NCI-H1105 treated with DMSO at 0.1 percent for 48 hours (cell line): Measurements from ENCODE around the gene TTC33.
"Not testable (repeated sequence)": the region's sequence is repeated elsewhere in the genome, so short reads cannot be mapped to it uniquely, and the experiment has no call there.

Experiments used
- DNase-seq: peaks from one replicate; lab custom pipeline; 2025; lab: John Stamatoyannopoulos, UW

The TTC33 gene

DNA sequence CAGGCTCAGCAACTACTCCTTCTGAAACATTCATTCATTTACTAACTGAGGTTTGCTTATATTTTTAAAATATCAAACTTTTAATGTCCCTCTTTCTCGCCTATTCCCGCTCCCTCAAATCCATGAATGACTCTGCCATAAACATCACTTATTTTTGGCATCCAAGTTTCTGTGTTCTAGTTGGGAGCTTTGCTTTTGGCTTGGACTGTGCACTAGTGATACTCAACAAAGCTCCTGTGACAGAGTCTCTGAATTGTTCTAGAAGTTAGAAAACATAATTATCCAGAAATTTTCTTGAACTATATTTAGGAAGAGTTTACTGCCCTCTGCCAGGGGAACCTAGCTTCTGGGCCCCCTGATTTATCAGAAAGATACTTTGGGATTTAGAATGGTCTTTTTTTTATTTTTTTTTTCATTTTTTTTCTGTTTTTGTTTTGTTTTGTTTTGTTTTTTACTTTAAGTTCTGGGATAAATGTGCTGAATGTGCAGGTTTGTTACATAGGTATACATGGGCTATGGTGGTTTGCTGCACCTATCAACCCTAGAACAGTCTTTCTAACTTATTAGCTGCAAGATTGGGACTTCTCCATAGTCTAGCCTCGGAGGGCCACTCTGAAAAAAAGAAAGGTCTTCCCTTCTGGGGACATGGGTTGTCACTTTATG, 140.7 kb downstream of the TTC33 start:
- no peak for DNase-seq

- no peak for DNase-seq
These were observed 141.3 kb downstream of the TTC33 start for GRCh38 chr5:40614466-40614865.

DNA sequence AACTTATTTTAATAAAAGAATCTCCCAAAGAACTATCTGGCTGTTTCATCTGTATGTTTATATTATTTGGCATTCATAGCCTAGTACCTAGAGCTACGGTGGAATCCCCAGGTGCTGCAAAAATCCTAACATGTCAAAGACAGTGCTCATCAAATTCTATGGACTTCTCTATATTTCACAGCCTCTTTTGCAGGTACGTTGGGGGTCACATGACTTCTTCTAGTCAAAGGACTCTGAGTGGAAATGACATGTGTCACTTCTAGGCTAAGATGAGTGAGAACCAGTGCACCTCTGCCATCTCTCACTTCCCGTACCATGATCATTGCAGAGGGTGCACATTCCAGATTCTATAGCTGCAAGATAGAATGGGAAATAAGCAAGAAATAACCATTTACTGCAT, 148.6 kb downstream of the TTC33 start:
- DNase-seq = no peak

DNA sequence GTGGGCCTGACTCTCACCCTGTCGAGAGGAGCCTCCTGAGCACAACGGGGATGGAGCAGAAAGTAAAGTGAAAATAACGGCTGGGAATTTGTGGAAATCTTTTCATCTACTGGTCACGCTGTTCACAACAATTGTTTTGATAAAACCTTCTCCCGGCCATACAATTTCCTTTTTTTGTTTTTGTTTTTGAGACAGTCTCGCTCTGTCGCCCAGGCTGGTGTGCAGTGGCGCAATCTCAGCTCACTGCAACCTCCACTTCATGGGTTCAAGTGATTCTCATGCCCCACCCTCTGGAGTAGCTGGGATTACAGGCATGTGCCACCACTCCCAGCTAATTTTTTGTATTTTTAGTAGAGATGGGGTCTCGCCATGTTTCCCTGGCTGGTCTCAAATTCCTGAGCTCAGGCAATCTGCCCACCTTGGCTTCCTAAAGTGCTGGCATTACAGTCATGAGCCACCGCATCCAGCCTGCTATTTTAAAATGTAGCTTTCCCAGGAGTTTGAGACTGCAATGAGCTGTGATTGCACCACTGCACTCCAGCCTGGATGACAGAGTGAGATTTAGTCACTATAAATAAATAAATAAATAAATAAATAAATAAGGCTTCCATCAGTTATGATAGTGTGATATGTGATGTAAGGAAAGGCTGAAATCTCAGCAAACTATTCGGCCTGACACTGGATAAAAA, 149.5 kb downstream of the TTC33 start:
- DNase-seq = no peak

DNA sequence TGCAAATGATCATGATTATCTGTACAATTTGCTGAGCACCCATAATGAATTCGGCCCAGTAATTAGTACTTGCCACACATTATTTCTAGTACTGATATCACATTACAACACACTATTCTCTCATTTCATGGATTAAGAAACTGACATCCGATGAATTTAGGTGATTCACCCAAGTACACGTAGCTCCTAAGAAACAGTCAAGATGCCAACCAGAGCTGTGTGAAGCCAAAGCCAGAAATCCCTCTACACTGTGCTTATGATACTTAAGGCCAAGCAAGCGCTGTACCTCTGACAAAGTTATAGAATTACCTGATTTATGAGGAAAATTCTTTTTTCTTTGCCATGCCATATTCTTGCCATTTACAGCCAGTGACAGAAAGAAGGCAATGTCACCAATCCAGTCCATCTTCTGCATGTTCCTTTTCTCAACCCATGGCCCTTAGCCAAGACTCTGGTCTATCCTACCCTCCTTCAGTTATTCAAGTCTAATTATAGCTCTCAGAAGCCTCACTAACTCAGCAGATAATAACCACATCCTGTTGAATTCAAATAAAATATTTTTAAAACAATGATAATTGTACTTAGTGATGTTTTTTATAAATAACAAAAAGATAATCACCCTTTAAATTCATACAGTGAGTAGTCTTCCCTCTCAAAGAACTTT, 150.3 kb downstream of the TTC33 start:
- no peak for DNase-seq

GRCh38 chr5:40603378-40603777, 152.4 kb downstream of the TTC33 start:
- DNase-seq = no peak

- DNase-seq = no peak
These were observed 154.4 kb downstream of the TTC33 start for GRCh38 chr5:40601198-40601868.

DNA sequence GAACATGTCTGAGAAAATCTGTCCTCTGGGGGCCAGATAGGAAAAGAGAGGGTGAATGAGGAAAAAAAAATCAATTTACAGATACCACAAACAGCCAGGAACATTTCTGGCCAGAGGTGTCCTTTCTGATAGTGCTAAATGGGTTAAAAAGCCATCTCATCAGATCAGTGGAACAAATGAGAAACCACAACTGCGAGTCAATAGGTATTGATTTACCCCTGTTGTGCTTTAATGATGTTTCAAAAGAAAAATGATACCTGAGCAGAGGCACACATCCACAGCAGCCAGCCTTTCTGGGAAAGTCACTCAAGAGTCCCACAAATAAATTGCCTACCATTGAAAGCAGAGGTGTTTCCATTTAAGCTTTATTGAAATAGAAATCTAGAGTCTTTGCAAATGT, 155.4 kb downstream of the TTC33 start:
- no peak for DNase-seq

DNA sequence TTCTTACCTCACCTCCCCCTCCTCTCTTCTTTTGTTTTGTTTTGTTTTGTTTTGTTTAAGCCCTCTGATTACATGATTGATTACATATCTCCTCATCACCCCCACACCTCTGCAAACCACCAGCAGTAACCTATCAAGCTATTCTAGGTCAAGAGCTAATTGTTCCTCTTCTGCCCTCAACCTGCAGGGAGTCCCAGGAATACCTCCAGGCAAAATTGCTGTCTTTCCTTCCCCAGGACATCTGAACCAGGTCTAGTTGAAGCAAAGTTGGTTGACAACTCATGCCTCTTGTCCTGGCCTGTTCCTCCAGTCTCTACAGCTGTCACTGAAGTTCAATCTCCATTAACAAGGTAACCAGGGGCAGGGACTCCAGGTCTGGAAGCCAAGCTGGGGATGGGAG, 156.1 kb downstream of the TTC33 start:
- no peak for DNase-seq

GRCh38 chr5:40594811-40595210, 160.9 kb downstream of the TTC33 start:
- no peak for DNase-seq

DNA sequence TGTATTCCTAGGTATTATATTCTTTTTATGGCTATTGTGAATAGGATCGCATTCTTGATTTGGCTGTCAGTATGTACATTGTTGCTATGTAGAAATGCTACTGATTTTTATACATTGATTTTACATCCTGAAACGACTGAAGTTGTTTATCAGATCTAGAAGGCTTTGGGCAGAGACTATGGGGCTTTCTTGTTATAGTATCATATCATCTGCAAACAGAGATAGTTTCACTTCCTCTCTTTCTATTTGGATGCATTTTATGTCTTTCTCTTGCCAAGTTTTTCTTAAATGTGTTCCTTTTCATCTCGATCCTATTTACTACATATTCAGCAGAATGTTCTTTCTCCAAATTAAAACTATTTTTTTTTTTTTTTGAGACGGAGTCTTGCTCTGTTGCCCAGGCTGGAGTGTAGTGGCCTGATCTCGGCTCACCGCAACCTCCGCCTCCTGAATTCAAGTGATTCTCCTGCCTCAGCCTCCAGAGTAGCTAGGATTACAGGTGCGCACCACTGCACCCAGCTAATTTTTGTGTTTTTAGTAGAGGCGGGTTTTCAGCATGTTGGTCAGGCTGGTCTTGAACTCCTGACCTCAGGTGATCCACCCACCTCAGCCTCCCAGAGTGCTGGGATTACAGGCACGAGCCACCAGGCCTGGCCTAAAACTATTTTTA, 163.9 kb downstream of the TTC33 start:
- DNase-seq = not testable (repeated sequence)

DNA sequence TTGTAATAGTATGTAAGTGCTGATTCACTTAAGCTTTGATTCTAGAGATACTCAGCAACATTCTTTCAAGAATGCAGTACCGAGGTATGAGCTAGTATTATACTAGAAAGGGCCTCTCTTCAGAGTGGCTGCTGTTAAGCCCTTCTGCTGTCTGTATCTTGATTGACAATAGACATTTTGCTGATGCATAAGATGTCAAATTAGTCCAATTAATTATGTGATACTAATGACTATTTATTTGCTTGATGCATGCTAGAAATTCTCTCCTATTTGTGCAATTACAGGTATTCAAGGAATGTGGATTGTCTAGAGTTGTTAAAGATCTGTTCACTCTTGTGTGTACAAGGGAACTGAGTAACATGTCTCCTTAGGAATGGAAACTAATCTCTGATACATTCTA, 168.4 kb downstream of the TTC33 start:
- DNase-seq = no peak

DNA sequence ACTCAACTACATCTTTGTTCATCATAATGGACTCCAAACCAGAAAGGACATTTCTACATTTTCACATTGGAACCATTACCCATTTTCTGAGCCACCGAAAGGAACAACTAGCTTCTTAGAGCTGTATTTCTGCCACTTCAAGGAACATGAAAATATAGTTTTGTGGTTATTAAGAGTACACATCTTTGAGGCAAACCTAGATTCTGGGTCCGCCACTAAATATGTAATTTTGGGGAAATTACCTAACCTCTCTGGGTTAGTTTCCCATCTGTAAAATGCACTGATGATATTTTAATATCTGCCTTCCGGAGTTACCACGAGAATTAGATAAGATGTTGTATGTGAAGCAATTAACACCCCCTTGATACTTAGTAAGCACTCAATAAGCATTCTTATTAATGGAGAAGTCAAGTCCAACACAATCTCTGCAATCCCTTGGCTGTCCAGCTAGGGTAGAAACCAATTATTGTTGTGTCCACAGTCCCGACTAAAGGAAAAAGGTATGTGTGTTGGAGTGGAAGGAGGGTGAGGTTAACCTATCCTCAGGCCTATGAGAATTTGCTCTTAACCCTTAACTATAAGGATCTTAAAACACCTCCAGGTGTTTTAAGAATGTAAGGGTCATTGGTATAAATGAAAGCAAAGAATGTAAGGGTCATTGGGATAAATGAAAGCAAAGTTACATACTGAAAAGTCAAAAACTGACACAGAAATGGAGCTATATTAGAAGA, 170.1 kb downstream of the TTC33 start:
- DNase-seq = no peak

- no peak for DNase-seq
These were observed 171.7 kb downstream of the TTC33 start for GRCh38 chr5:40584054-40584453.

DNA sequence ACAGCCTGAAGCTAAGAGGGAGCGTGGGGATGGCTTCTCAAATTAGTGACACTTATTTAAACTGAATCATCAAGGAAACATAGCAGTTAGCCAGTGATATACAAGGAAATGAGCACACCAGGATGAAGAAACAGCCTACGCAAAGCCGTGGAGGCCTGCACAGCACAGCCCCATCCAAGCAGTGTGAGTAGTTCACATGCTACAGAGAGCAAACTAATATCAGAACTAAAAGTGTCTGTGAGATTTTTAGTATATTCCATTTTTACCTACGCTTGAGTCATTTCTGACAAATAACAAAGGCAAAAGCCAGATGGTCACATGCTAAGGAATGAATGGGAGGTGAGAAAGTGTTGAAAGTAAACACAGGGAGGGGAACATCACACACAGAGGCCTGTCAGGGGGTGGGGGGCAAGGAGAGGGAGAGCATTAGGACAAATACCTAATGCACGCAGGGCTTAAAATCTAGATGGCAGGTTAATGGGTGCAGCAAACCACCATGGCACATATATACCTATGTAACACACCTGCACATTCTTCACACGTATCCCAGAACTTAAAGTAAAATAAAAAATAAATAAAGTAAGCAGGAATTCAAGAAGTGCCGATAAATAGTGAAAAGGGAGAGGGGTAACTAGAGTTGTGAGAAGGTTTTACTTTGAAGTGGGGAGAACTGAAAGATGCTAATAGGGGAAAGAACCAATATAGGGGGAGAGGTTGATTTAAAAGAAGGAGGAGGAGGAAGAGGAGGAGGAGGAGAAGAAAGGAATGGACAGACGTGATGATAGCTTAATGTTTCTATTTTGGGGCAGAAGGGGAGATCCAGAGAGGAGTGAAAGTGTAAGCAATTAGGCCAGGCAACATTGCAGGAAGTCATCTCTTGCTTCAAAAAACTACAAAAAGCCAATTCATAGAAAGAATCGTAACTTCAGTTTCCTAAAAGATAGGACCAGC, 177.0 kb downstream of the TTC33 start:
- DNase-seq = no peak

DNA sequence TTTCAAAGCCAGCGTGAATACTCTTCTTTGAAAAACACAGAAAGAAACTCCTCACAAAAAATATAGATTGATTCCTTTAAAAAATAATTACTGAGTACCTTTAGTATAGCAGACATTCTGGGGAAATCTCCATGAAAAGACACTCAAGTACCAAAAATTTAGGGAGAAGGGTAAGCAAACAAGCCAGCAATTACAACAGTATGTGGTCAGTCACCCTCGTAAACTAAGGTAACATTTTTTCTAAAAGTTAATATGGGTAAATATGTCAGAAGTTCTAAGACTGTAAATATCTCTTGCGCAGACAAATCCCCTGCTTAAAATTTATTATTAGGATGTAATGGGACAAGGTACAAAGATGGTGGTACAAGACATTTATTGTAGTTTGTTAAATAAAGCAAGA, 178.0 kb downstream of the TTC33 start:
- no peak for DNase-seq

DNA sequence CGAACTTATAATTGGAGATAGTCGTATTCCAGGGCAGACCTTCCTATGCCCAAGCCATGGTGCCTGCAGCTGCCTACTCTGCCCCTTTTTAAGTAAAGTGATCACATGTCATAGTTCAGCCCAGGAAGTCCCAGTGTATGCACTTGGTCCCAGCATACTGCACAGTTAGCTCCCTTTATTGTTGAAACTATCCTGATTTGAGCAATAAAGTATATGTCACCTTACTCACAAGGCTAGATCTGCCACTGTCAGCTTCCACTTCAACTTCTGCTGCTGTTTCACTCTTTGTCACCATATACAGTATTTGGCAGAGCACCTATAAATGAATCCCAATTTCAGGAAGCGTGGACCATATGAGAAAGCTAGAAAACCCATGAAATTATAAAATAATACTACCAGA, 179.8 kb downstream of the TTC33 start:
- DNase-seq = no peak

- DNase-seq = no peak
These were observed 180.3 kb downstream of the TTC33 start for GRCh38 chr5:40575411-40575810.

DNA sequence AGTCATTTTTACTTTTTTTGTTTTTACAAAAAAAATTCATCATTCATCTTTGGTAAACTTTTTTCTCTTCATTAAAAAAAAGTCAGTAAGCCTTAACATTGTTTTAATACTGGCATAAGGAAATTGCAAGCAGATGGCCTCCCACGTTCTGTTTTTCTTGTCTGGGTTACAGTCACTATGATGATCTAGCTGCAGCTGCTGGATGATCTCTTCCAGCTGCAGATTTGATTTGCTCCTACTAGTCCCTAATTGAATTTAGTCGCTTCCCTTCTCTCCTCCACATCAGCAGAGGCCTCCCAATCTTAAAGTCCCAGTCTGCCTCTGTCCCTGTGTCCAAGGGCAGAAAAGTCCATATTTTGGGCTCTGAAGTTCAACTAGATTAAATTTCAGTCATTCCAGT, 182.8 kb downstream of the TTC33 start:
- no peak for DNase-seq

- no peak for DNase-seq
These were observed 183.4 kb downstream of the TTC33 start for GRCh38 chr5:40572391-40572790.
